Endodermal cell (in vitro differentiated cells): Measurements from ENCODE around the gene MKRN3. TPM values are rescaled to one million over a fixed set of nuclear protein-coding genes. Genes with fewer than 3 reads are reported as not detected.

Experiments used
- DNase-seq: peaks from one replicate; pipeline ENCODE4 v3.0.0-alpha.2; 2017
- H3K27ac ChIP-seq: 2 replicates; pipeline ENCODE4 v1.5.1; 2013; ENCODE audit warnings: mild to moderate bottlenecking, low read depth, low read length, moderate library complexity
- H3K27me3 ChIP-seq: 2 replicates; pipeline ENCODE4 v1.6.1; 2013; ENCODE audit warnings: mild to moderate bottlenecking, low read length, moderate library complexity; ENCODE audit not compliant: insufficient read depth, control insufficient read depth, poor library complexity, severe bottlenecking
- H3K36me3 ChIP-seq: 2 replicates; pipeline ENCODE4 v1.7.0; 2013; ENCODE audit warnings: mild to moderate bottlenecking, low read length, moderate library complexity; ENCODE audit not compliant: control insufficient read depth, insufficient read depth
- H3K4me1 ChIP-seq: one replicate; pipeline ENCODE4 v1.7.0; 2013; ENCODE audit warnings: low read length; ENCODE audit not compliant: control insufficient read depth, insufficient read depth
- H3K4me3 ChIP-seq: 2 replicates; pipeline ENCODE4 v1.5.1; 2013; ENCODE audit warnings: mild to moderate bottlenecking, low read length, moderate library complexity
- H3K9ac ChIP-seq: 2 replicates; pipeline ENCODE4 v1.6.1; 2013; ENCODE audit warnings: mild to moderate bottlenecking, low read length, moderate library complexity; ENCODE audit not compliant: poor library complexity, severe bottlenecking; ENCODE audit errors: extremely low read depth
- H3K9me3 ChIP-seq: 2 replicates; pipeline ENCODE4 v1.6.1; 2013; ENCODE audit warnings: mild to moderate bottlenecking, low read length, moderate library complexity; ENCODE audit not compliant: control insufficient read depth
- H3K27ac Mint-ChIP-seq: 2 replicates; pipeline ENCODE4 v1.8.0; 2020; ENCODE audit warnings: mixed read lengths
- H3K27me3 Mint-ChIP-seq: 2 replicates; pipeline ENCODE4 v1.8.0; 2021; ENCODE audit warnings: mild to moderate bottlenecking, mixed read lengths; ENCODE audit not compliant: insufficient read depth
- H3K36me3 Mint-ChIP-seq: 2 replicates; pipeline ENCODE4 v1.8.0; 2020; ENCODE audit warnings: low read depth, mixed read lengths
- H3K4me1 Mint-ChIP-seq: 2 replicates; pipeline ENCODE4 v1.8.0; 2020; ENCODE audit warnings: mixed read lengths
- H3K4me3 Mint-ChIP-seq: 2 replicates; pipeline ENCODE4 v1.8.0; 2020; ENCODE audit warnings: mild to moderate bottlenecking, moderate library complexity, mixed read lengths
- H3K9me3 Mint-ChIP-seq: 2 replicates; pipeline ENCODE4 v1.8.0; 2020; ENCODE audit warnings: mild to moderate bottlenecking, mixed read lengths
- WGBS, 2 experiments: methylation state at CpG; one replicate each; pipeline versions ENCODE4 v1.1.5 to v1.1.7; 2013; ENCODE audit warnings: missing lambda C conversion rate in 2 of 2, mixed read lengths in 1 of 2; ENCODE audit not compliant: insufficient coverage in 1 of 2, insufficient read length in 1 of 2; 5-methylcytosine and 5-hydroxymethylcytosine counted together
- microRNA-seq: library from miRNA; unstranded; fragments of <30 nt; microRNA quantifications from one replicate; pipeline ENCODE4 v1.2.0, GENCODE V29; 2020; ENCODE audit warnings: borderline microRNAs expressed
- total RNA-seq, 2 donors: library from RNA; stranded (reverse); fragmentation: NEBNext Ultra II Directional in 1 of 2; extraction: Animal tissue kit (Norgen Biotek cat#: 25700) in 1 of 2; gene quantifications; 2 replicates in 1 of 2; 3 replicates in 1 of 2; pipeline ENCODE4 v1.2.1, GENCODE V29; 2021
- TF ChIP-seq, protein P1 (sequence below): fragments of 200-600 bp; sonication (generic); conservative IDR thresholded peaks from 2 replicates; pipeline ENCODE4 v1.5.0; 2021; ENCODE audit warnings: antibody characterized with exemption, mild to moderate bottlenecking

Gene MKRN3
- total RNA-seq, 2 donors from 2014 or later: not detected

DNA sequence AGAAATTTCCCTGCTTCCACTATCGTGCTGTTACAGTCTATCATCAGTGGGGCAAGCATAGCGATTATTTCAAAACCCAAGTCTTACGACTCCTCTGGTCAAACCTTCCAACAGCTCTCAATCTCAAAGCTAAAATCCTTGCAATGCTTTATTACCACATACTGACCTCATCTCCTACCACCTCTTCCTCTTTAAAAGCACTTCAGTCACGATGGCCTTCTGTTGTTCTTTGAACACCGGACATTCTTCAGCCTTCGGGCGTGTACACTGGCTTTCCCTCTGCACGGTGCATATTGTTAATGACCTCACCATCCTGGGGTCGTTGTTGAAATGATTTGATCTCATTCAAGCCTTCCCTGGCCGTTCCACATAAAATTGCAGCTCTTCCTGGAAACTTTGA, 51.1 kb downstream of the MKRN3 start:
- TF ChIP-seq, protein P1, sequence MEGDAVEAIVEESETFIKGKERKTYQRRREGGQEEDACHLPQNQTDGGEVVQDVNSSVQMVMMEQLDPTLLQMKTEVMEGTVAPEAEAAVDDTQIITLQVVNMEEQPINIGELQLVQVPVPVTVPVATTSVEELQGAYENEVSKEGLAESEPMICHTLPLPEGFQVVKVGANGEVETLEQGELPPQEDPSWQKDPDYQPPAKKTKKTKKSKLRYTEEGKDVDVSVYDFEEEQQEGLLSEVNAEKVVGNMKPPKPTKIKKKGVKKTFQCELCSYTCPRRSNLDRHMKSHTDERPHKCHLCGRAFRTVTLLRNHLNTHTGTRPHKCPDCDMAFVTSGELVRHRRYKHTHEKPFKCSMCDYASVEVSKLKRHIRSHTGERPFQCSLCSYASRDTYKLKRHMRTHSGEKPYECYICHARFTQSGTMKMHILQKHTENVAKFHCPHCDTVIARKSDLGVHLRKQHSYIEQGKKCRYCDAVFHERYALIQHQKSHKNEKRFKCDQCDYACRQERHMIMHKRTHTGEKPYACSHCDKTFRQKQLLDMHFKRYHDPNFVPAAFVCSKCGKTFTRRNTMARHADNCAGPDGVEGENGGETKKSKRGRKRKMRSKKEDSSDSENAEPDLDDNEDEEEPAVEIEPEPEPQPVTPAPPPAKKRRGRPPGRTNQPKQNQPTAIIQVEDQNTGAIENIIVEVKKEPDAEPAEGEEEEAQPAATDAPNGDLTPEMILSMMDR: no peak
- Histone ChIP-seq H3K4me1 (no peaks in the 10 kb centered on the region), H3K9ac (no peak overlapping the region), H3K9me3 (peaks cover 25% of the 10 kb centered on the region), H3K36me3 (no peaks in the 10 kb centered on the region), H3K27ac (no peak overlapping the region), H3K27me3 (no peaks in the 10 kb centered on the region), H3K4me3 (no peak overlapping the region)
- Mint-ChIP-seq H3K9me3 (peaks cover 27% of the 10 kb centered on the region), H3K27me3 (no peaks in the 10 kb centered on the region), H3K27ac (no peak overlapping the region), H3K4me1 (no peaks in the 10 kb centered on the region), H3K36me3 (no peaks in the 10 kb centered on the region), H3K4me3 (no peak overlapping the region)
- no peak for DNase-seq
- 79 to 87% methylated on average over 8 to 10 of the region's 10 CpGs for WGBS, 2 experiments

Small RNA genes lying within 50 kb of the gene (microRNA-seq; reads per million reads assigned to microRNA genes)
- gene MIR4508: not detected

Other genes with a start within 250 kb of the MKRN3 start
- not detected for gene GOLGA6L26, start 231.5 kb upstream of the MKRN3 start, total RNA-seq
- under 1 TPM in 1 of 2 donors, not detected in 1; 0.07 TPM for gene GOLGA8S, start 210.9 kb upstream of the MKRN3 start, total RNA-seq
- gene GOLGA6L2, start 118.4 kb upstream of the MKRN3 start, total RNA-seq: not detected
- gene MAGEL2, start 82.2 kb downstream of the MKRN3 start, total RNA-seq: 1 to 10 TPM; 7.2 to 7.6 TPM
- 10 to 100 TPM; 40.3 to 41.8 TPM for gene NDN, start 121.6 kb downstream of the MKRN3 start, total RNA-seq